Stimulated activated CD4-positive, alpha-beta T cell treated with anti-CD3 and anti-CD28 coated beads, TNF-alpha, amount 100 ng/mL, for 1 hour (primary cell): ENCODE measurements around the gene PAK3.

Experiments
- DNase-seq, 3 donors: peaks; one replicate each; pipeline ENCODE4 v3.0.0-alpha.2; 2020; ENCODE audit warnings: low read depth in 3 of 3, low spot score in 1 of 3

Gene PAK3

GRCh38 chrX:111259559-111259958 is 163.6 kb downstream of the PAK3 start:
- no peak for DNase-seq

GRCh38 chrX:111260451-111260850 is 164.5 kb downstream of the PAK3 start:
- DNase-seq: no peak

DNA sequence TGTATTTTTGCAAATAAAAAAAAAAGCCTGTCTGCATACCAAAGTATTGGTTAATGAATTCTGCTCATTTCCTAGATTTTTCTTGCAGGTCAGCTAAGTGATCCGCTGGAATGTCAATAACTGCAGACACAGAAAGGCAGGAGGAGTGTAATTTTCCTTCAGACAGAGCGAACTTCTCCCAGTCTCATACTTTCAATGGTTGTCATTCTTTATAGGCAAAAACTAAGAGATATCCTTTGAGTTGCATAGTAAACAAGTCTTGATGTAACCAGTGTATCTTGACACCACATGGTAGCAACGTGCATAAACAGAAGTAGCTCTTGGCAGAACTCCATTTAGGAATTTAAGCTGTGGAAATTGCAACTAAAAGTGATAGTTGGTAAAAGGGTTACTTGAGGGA is 166.1 kb downstream of the PAK3 start:
- no peak for DNase-seq

GRCh38 chrX:111264385-111264784 is 168.4 kb downstream of the PAK3 start:
- no peak for DNase-seq

DNA sequence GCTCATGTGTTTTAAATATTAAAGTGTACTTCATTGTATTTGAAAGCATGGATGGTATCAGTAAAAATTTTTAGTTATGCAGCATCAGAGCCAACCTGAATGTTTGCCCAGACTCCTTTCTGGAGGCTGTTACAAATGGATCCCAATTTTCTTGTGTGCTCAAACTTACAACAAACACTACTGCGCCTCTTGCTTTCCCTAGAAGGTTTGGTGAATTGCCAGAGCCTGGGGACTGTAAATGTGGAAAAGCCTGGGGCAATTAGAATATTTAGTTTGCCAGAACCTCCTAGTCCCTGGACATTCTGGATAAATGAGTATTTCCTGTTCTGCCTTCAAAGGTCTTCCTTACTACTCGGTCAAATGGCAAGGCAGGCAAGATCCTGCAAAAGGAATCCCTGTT is 169.5 kb downstream of the PAK3 start:
- DNase-seq: no peak

DNA sequence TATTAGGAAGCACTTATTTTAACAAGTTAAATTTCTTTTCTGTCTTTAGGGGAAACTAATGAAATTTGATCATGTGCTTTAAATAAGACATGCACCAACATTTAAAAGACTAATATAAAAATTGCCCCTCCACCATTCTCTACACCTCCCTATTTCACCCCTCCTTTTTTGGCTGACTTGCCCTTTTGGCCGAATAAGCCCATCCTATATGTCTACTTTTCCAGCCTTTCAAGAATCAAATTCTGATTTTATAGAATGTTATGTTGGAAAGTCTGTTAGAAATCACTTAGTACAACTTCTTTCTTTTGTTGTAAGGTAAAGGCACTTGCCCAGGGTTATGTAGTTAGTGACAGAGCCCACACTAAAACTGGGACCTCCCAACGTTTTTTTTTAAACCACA is 172.5 kb downstream of the PAK3 start:
- no peak for DNase-seq

- DNase-seq: no peak
Observed at GRCh38 chrX:111270339-111270738, 174.3 kb downstream of the PAK3 start, which contains the start of gene CAPN6. Gene CAPN6 (minus strand): TSS chrX:111270483. CDS start chrX:111263936, 6,547 bp downstream.
